ENCODE measurements around the gene TMEM54.

DNA sequence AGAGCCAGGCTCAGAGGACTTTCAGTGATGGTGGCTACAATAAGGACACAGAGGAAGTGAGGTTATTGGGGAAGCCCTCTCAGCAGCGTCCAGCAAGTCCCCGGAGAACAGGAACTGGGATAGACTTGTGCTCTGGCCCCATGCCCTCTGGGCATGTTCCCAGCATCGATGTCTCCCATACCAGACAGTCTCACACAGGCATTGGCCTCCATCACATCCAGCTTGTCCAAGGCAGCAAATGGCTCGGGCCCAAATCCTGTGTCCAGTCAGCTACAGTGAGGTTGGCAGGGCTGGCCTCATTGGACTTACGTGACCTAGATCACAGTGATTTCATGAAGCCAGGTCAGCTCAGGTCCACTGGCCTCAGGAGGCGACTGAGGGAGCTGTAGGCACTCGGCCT is 19.6 kb upstream of the TMEM54 start:
- TF ChIP-seq, protein P1, sequence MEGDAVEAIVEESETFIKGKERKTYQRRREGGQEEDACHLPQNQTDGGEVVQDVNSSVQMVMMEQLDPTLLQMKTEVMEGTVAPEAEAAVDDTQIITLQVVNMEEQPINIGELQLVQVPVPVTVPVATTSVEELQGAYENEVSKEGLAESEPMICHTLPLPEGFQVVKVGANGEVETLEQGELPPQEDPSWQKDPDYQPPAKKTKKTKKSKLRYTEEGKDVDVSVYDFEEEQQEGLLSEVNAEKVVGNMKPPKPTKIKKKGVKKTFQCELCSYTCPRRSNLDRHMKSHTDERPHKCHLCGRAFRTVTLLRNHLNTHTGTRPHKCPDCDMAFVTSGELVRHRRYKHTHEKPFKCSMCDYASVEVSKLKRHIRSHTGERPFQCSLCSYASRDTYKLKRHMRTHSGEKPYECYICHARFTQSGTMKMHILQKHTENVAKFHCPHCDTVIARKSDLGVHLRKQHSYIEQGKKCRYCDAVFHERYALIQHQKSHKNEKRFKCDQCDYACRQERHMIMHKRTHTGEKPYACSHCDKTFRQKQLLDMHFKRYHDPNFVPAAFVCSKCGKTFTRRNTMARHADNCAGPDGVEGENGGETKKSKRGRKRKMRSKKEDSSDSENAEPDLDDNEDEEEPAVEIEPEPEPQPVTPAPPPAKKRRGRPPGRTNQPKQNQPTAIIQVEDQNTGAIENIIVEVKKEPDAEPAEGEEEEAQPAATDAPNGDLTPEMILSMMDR (IDR thresholded peaks at IDR 0.05) = no peak
- TF ChIP-seq POLR2A (IDR thresholded peaks at IDR 0.05) = no peak
